HepG2 (cell line): ENCODE results near the gene NSMF.

Experiments
- MAX ChIP-seq: IDR thresholded peaks from 2 replicates; pipeline ENCODE4 v1.6.1; 2012; ENCODE audit warnings: inconsistent platforms
- TF ChIP-seq, protein P1 (sequence below): sonication (generic); formaldehyde crosslinking; IDR thresholded peaks from 2 replicates; pipeline ENCODE4 v1.5.1; 2020; ENCODE audit warnings: mild to moderate bottlenecking, missing genetic modification reagents, moderate library complexity
- TF ChIP-seq, protein P2 (sequence below): sonication (generic); formaldehyde crosslinking; IDR thresholded peaks from 2 replicates; pipeline ENCODE4 v1.4.0; 2020; ENCODE audit warnings: missing genetic modification reagents, borderline replicate concordance

- no peak for TF ChIP-seq MAX
- TF ChIP-seq, protein P1, sequence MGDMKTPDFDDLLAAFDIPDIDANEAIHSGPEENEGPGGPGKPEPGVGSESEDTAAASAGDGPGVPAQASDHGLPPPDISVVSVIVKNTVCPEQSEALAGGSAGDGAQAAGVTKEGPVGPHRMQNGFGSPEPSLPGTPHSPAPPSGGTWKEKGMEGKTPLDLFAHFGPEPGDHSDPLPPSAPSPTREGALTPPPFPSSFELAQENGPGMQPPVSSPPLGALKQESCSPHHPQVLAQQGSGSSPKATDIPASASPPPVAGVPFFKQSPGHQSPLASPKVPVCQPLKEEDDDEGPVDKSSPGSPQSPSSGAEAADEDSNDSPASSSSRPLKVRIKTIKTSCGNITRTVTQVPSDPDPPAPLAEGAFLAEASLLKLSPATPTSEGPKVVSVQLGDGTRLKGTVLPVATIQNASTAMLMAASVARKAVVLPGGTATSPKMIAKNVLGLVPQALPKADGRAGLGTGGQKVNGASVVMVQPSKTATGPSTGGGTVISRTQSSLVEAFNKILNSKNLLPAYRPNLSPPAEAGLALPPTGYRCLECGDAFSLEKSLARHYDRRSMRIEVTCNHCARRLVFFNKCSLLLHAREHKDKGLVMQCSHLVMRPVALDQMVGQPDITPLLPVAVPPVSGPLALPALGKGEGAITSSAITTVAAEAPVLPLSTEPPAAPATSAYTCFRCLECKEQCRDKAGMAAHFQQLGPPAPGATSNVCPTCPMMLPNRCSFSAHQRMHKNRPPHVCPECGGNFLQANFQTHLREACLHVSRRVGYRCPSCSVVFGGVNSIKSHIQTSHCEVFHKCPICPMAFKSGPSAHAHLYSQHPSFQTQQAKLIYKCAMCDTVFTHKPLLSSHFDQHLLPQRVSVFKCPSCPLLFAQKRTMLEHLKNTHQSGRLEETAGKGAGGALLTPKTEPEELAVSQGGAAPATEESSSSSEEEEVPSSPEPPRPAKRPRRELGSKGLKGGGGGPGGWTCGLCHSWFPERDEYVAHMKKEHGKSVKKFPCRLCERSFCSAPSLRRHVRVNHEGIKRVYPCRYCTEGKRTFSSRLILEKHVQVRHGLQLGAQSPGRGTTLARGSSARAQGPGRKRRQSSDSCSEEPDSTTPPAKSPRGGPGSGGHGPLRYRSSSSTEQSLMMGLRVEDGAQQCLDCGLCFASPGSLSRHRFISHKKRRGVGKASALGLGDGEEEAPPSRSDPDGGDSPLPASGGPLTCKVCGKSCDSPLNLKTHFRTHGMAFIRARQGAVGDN (CRISPR knock-in tag): peak; percentile 8
- TF ChIP-seq, protein P2, sequence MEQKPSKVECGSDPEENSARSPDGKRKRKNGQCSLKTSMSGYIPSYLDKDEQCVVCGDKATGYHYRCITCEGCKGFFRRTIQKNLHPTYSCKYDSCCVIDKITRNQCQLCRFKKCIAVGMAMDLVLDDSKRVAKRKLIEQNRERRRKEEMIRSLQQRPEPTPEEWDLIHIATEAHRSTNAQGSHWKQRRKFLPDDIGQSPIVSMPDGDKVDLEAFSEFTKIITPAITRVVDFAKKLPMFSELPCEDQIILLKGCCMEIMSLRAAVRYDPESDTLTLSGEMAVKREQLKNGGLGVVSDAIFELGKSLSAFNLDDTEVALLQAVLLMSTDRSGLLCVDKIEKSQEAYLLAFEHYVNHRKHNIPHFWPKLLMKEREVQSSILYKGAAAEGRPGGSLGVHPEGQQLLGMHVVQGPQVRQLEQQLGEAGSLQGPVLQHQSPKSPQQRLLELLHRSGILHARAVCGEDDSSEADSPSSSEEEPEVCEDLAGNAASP (CRISPR knock-in tag): no peak
These were observed 35.4 kb downstream of the NSMF start for GRCh38 chr9:137423514-137424291.
